ENCODE results near the gene ORC5. TPM values are rescaled to one million over a fixed set of nuclear protein-coding genes. Genes with fewer than 3 reads are reported as not detected.
A peak's percentile ranks its signal among the peaks of the same experiment; 100 is the strongest.

The ORC5 gene
- total RNA-seq, 1 experiment from 2014 or later = 37.0 TPM

GRCh38 chr7:104124469-104124868 is 83.3 kb downstream of the ORC5 start:
- intact Hi-C loops (cut with micrococcal nuclease; ENCODE audit: unreplicated experiment) = no loop called here
- POLR2A ChIA-PET = interaction anchor here (0.6 kb wide), 1 partner anchor 13 kb away, joined by 4 read pairs; no protein-coding TSS in a partner anchor
- BruUV-seq (replicated peaks) = no TSS peak
- no peak for TF ChIP-seq CTCF (IDR thresholded peaks at IDR 0.05; ENCODE audit: insufficient read depth in 1 of 2, low read depth in 1 of 2, low read length in 1 of 2, severe bottlenecking in 1 of 2, unreplicated experiment in 1 of 2)
- Histone ChIP-seq H3K36me3 (ENCODE audit: control insufficient read depth, insufficient read depth, low read length) (no peaks in the 10 kb centered on the region), H3K4me3 (ENCODE audit: low read depth, low read length) (no peak overlapping the region), H3K4me1 (peaks cover 20% of the 10 kb centered on the region), H3K9me3 (no peaks in the 10 kb centered on the region), H3K27me3 (replicated peaks; ENCODE audit: control insufficient read depth, insufficient read depth, low read length) (no peaks in the 10 kb centered on the region)
- H3K9me3 Mint-ChIP-seq (ENCODE audit: unreplicated experiment) = no peaks in the 10 kb centered on the region
- CTCF ChIA-PET = no interaction called here
- peaks cover 21% of the 10 kb centered on the region for H3K4me1 Mint-ChIP-seq (ENCODE audit: low read depth, unreplicated experiment)
- peaks cover 11% of the 10 kb centered on the region for H3K36me3 Mint-ChIP-seq (ENCODE audit: insufficient read depth, unreplicated experiment)
- peak in 1 of 2 experiments; percentile 29 for DNase-seq
- H3K27ac Mint-ChIP-seq (ENCODE audit: unreplicated experiment) = peak overlapping the region; percentile 33
- no peak overlapping the region for H3K4me3 Mint-ChIP-seq (ENCODE audit: unreplicated experiment)
- no peaks in the 10 kb centered on the region for H3K27me3 Mint-ChIP-seq (ENCODE audit: insufficient read depth, unreplicated experiment)

- intact Hi-C loops (cut with micrococcal nuclease; ENCODE audit: unreplicated experiment) = no loop called here
- peaks cover 21% of the 10 kb centered on the region for H3K4me1 Mint-ChIP-seq (ENCODE audit: low read depth, unreplicated experiment)
- no peak overlapping the region for H3K27ac Mint-ChIP-seq (ENCODE audit: unreplicated experiment)
- Histone ChIP-seq H3K4me3 (ENCODE audit: low read depth, low read length) (no peak overlapping the region), H3K9me3 (no peaks in the 10 kb centered on the region), H3K27me3 (replicated peaks; ENCODE audit: control insufficient read depth, insufficient read depth, low read length) (no peaks in the 10 kb centered on the region), H3K4me1 (peaks cover 20% of the 10 kb centered on the region), H3K36me3 (ENCODE audit: control insufficient read depth, insufficient read depth, low read length) (no peaks in the 10 kb centered on the region)
- ChIA-PET CTCF (no interaction called here), POLR2A (no interaction called here)
- no peaks in the 10 kb centered on the region for H3K27me3 Mint-ChIP-seq (ENCODE audit: insufficient read depth, unreplicated experiment)
- H3K9me3 Mint-ChIP-seq (ENCODE audit: unreplicated experiment) = no peaks in the 10 kb centered on the region
- H3K4me3 Mint-ChIP-seq (ENCODE audit: unreplicated experiment) = no peak overlapping the region
- H3K36me3 Mint-ChIP-seq (ENCODE audit: insufficient read depth, unreplicated experiment) = peaks cover 11% of the 10 kb centered on the region
- no TSS peak for BruUV-seq (replicated peaks)
- no peak for TF ChIP-seq CTCF (IDR thresholded peaks at IDR 0.05; ENCODE audit: insufficient read depth in 1 of 2, low read depth in 1 of 2, low read length in 1 of 2, severe bottlenecking in 1 of 2, unreplicated experiment in 1 of 2)
- no peak for DNase-seq
Measured at GRCh38 chr7:104123786-104124185, 84.0 kb downstream of the ORC5 start.

GRCh38 chr7:104113788-104114187 is 94.0 kb downstream of the ORC5 start:
- Histone ChIP-seq H3K9me3 (no peaks in the 10 kb centered on the region), H3K4me1 (no peaks in the 10 kb centered on the region), H3K36me3 (ENCODE audit: control insufficient read depth, insufficient read depth, low read length) (no peaks in the 10 kb centered on the region), H3K4me3 (ENCODE audit: low read depth, low read length) (no peak overlapping the region), H3K27me3 (replicated peaks; ENCODE audit: control insufficient read depth, insufficient read depth, low read length) (no peaks in the 10 kb centered on the region)
- CTCF ChIA-PET = no interaction called here
- Mint-ChIP-seq H3K27ac (ENCODE audit: unreplicated experiment) (no peak overlapping the region), H3K4me1 (ENCODE audit: low read depth, unreplicated experiment) (peaks cover 6% of the 10 kb centered on the region), H3K4me3 (ENCODE audit: unreplicated experiment) (no peak overlapping the region), H3K27me3 (ENCODE audit: insufficient read depth, unreplicated experiment) (no peaks in the 10 kb centered on the region), H3K9me3 (ENCODE audit: unreplicated experiment) (peaks cover 16% of the 10 kb centered on the region), H3K36me3 (ENCODE audit: insufficient read depth, unreplicated experiment) (no peaks in the 10 kb centered on the region)
- intact Hi-C loops (cut with micrococcal nuclease; ENCODE audit: unreplicated experiment) = no loop called here
- POLR2A ChIA-PET = no interaction called here
- no peak for DNase-seq
- BruUV-seq (replicated peaks) = no TSS peak
- TF ChIP-seq CTCF (IDR thresholded peaks at IDR 0.05; ENCODE audit: insufficient read depth in 1 of 2, low read depth in 1 of 2, low read length in 1 of 2, severe bottlenecking in 1 of 2, unreplicated experiment in 1 of 2) = no peak
